Measurements from ENCODE around the gene PNPLA1.

DNA sequence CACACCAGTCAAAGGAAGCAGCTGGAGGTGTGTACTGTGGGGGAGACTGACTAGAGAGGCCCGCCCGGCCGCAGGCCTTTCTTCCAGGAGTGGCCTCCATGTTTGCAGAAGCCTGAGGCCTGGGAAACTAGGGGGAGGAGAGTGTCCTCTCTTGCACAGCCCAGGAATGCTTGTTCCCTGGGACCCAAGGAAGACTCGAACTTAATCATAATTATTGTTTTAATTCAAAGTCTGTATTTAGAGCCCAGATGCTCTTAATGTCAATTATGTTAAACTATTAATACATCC is 43.7 kb downstream of the PNPLA1 start:
- TF ChIP-seq POLR2AphosphoS5 (IDR thresholded peaks at IDR 0.05; ENCODE audit: low read depth, low read length) = no peak
- TF ChIP-seq, protein P1, sequence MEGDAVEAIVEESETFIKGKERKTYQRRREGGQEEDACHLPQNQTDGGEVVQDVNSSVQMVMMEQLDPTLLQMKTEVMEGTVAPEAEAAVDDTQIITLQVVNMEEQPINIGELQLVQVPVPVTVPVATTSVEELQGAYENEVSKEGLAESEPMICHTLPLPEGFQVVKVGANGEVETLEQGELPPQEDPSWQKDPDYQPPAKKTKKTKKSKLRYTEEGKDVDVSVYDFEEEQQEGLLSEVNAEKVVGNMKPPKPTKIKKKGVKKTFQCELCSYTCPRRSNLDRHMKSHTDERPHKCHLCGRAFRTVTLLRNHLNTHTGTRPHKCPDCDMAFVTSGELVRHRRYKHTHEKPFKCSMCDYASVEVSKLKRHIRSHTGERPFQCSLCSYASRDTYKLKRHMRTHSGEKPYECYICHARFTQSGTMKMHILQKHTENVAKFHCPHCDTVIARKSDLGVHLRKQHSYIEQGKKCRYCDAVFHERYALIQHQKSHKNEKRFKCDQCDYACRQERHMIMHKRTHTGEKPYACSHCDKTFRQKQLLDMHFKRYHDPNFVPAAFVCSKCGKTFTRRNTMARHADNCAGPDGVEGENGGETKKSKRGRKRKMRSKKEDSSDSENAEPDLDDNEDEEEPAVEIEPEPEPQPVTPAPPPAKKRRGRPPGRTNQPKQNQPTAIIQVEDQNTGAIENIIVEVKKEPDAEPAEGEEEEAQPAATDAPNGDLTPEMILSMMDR (IDR thresholded peaks at IDR 0.05) = no peak
- TF ChIP-seq, protein P2, sequence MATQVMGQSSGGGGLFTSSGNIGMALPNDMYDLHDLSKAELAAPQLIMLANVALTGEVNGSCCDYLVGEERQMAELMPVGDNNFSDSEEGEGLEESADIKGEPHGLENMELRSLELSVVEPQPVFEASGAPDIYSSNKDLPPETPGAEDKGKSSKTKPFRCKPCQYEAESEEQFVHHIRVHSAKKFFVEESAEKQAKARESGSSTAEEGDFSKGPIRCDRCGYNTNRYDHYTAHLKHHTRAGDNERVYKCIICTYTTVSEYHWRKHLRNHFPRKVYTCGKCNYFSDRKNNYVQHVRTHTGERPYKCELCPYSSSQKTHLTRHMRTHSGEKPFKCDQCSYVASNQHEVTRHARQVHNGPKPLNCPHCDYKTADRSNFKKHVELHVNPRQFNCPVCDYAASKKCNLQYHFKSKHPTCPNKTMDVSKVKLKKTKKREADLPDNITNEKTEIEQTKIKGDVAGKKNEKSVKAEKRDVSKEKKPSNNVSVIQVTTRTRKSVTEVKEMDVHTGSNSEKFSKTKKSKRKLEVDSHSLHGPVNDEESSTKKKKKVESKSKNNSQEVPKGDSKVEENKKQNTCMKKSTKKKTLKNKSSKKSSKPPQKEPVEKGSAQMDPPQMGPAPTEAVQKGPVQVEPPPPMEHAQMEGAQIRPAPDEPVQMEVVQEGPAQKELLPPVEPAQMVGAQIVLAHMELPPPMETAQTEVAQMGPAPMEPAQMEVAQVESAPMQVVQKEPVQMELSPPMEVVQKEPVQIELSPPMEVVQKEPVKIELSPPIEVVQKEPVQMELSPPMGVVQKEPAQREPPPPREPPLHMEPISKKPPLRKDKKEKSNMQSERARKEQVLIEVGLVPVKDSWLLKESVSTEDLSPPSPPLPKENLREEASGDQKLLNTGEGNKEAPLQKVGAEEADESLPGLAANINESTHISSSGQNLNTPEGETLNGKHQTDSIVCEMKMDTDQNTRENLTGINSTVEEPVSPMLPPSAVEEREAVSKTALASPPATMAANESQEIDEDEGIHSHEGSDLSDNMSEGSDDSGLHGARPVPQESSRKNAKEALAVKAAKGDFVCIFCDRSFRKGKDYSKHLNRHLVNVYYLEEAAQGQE (IDR thresholded peaks at IDR 0.05; ENCODE audit: insufficient read depth in 1 of 2, low read depth in 2 of 2, low read length in 1 of 2) = no peak
- TF ChIP-seq TCF7L2 (IDR thresholded peaks at IDR 0.05; ENCODE audit: low read depth, low read length) = no peak
